GM23338 (cell line): ENCODE measurements around the gene GPR34. TPM values are rescaled to one million over a fixed set of nuclear protein-coding genes. Genes with fewer than 3 reads are reported as not detected.

ENCODE experiments used
- ATAC-seq: fragments of 200-7000 bp; cut with Tn5 transposase; 3 replicates; pipeline ENCODE4 v1.9.1; 2020
- DNase-seq: peaks from one replicate; pipeline ENCODE4 v3.0.0-alpha.2; 2015; ENCODE audit warnings: low spot score
- H2AFZ ChIP-seq: fragments of 200-600 bp; sonication (generic); 2 replicates; pipeline ENCODE4 v1.8.0; 2016; ENCODE audit warnings: antibody characterized with exemption, mild to moderate bottlenecking, moderate library complexity
- H3F3A ChIP-seq: fragments of 200-600 bp; sonication (generic); replicated peaks from 2 replicates; pipeline ENCODE4 v1.8.0; 2017; ENCODE audit warnings: antibody characterized with exemption, mixed run types, low read depth
- H3K27ac ChIP-seq: fragments of 200-600 bp; sonication (generic); 2 replicates; pipeline ENCODE4 v1.6.1; 2016; ENCODE audit warnings: low read depth
- H3K27me3 ChIP-seq: fragments of 200-600 bp; sonication (generic); 2 replicates; pipeline ENCODE4 v1.8.0; 2016; ENCODE audit warnings: mild to moderate bottlenecking, mixed run types, moderate library complexity; ENCODE audit not compliant: insufficient read depth
- H3K36me3 ChIP-seq: fragments of 200-600 bp; sonication (generic); 2 replicates; pipeline ENCODE4 v1.8.0; 2016; ENCODE audit warnings: mild to moderate bottlenecking; ENCODE audit not compliant: insufficient read depth
- H3K4me1 ChIP-seq: fragments of 200-600 bp; sonication (generic); 2 replicates; pipeline ENCODE4 v1.8.0; 2016; ENCODE audit warnings: mild to moderate bottlenecking, moderate library complexity; ENCODE audit not compliant: insufficient read depth
- H3K4me2 ChIP-seq: fragments of 200-600 bp; sonication (generic); 2 replicates; pipeline ENCODE4 v1.7.1; 2017; ENCODE audit warnings: mixed run types
- H3K4me3 ChIP-seq: fragments of 200-600 bp; sonication (generic); 2 replicates; pipeline ENCODE4 v1.6.1; 2016; ENCODE audit warnings: mixed run types
- H3K79me2 ChIP-seq: fragments of 200-600 bp; sonication (generic); replicated peaks from 2 replicates; pipeline ENCODE4 v1.8.0; 2017; ENCODE audit warnings: mild to moderate bottlenecking; ENCODE audit not compliant: insufficient read depth
- H3K9me2 ChIP-seq: fragments of 200-600 bp; sonication (generic); 2 replicates; pipeline ENCODE4 v1.8.0; 2017; ENCODE audit not compliant: insufficient read depth
- H4K20me1 ChIP-seq: fragments of 200-600 bp; sonication (generic); replicated peaks from 2 replicates; pipeline ENCODE4 v1.8.0; 2017; ENCODE audit warnings: mild to moderate bottlenecking; ENCODE audit not compliant: insufficient read depth
- H3K27ac Mint-ChIP-seq: 2 replicates; pipeline ENCODE4 v1.8.0; 2020; ENCODE audit warnings: inconsistent platforms, mild to moderate bottlenecking, moderate library complexity, mixed read lengths
- H3K27me3 Mint-ChIP-seq: 3 replicates; pipeline ENCODE4 v1.8.0; 2022; ENCODE audit warnings: low read depth, mild to moderate bottlenecking, moderate library complexity, mixed read lengths, inconsistent platforms; ENCODE audit not compliant: insufficient read depth, poor library complexity
- H3K36me3 Mint-ChIP-seq: 3 replicates; pipeline ENCODE4 v1.8.0; 2021; ENCODE audit warnings: low read depth, mild to moderate bottlenecking, inconsistent platforms, moderate library complexity, mixed read lengths
- H3K4me1 Mint-ChIP-seq: 3 replicates; pipeline ENCODE4 v1.8.0; 2020; ENCODE audit warnings: mild to moderate bottlenecking, inconsistent platforms, mixed read lengths
- H3K4me3 Mint-ChIP-seq: 3 replicates; pipeline ENCODE4 v1.8.0; 2021; ENCODE audit warnings: moderate library complexity, mild to moderate bottlenecking, inconsistent platforms, mixed read lengths
- H3K9me3 Mint-ChIP-seq: 3 replicates; pipeline ENCODE4 v1.8.0; 2020; ENCODE audit warnings: moderate library complexity, mild to moderate bottlenecking, inconsistent platforms, mixed read lengths
- CREB1 ChIP-seq: fragments of 250-450 bp; sonication (Bioruptor Pico); IDR thresholded peaks from 2 replicates; pipeline ENCODE4 v1.5.0; 2020; ENCODE audit warnings: low read depth, mild to moderate bottlenecking, moderate library complexity
- CTCF ChIP-seq, 2 experiments: fragments of 200-600 bp in 1 of 2; sonication (generic) in 1 of 2; conservative IDR thresholded peaks; 2 replicates each; pipeline versions ENCODE4 v1.5.1 to v1.6.1; 2016 to 2017; ENCODE audit warnings: antibody characterized with exemption in 2 of 2, low read depth in 2 of 2, mild to moderate bottlenecking in 2 of 2, moderate library complexity in 1 of 2
- EZH2 ChIP-seq: fragments of 200-600 bp; sonication (generic); IDR thresholded peaks from one replicate; pipeline ENCODE4 v1.8.0; 2017; ENCODE audit warnings: antibody characterized with exemption, mild to moderate bottlenecking, low read depth; ENCODE audit not compliant: unreplicated experiment
- EZH2phosphoT487 ChIP-seq: fragments of 200-600 bp; sonication (generic); IDR thresholded peaks from one replicate; pipeline ENCODE4 v1.8.1; 2018; ENCODE audit warnings: antibody characterized with exemption; ENCODE audit not compliant: unreplicated experiment
- JUNB ChIP-seq: IDR thresholded peaks from one replicate; pipeline ENCODE4 v1.6.1; 2016; ENCODE audit warnings: antibody characterized with exemption; ENCODE audit not compliant: unreplicated experiment
- NANOG ChIP-seq: IDR thresholded peaks from 2 replicates; pipeline ENCODE4 v1.6.1; 2016; ENCODE audit warnings: antibody characterized with exemption, borderline replicate concordance
- STAT1 ChIP-seq: IDR thresholded peaks from one replicate; pipeline ENCODE4 v1.6.1; 2016; ENCODE audit warnings: antibody characterized with exemption; ENCODE audit not compliant: unreplicated experiment
- ZNF114 ChIP-seq: fragments of 250-450 bp; sonication (Bioruptor Pico); IDR thresholded peaks from 2 replicates; pipeline ENCODE4 v1.5.0; 2020; ENCODE audit warnings: mild to moderate bottlenecking, moderate library complexity
- ZNF331 ChIP-seq: fragments of 250-450 bp; sonication (Bioruptor Pico); IDR thresholded peaks from 2 replicates; pipeline ENCODE4 v1.5.0; 2020; ENCODE audit warnings: low read depth, mild to moderate bottlenecking, moderate library complexity
- polyA plus RNA-seq: library from polyadenylated mRNA; unstranded; fragments of >200 nt; fragmentation: Nextera tagmentation; extraction: Ambion mirVana; gene quantifications from 2 replicates; pipeline ENCODE4 v1.2.1, GENCODE V29; 2016
- total RNA-seq: library from RNA; depleted of rRNA; stranded (reverse); fragments of >200 nt; shearing (Covaris generic); gene quantifications from 2 replicates; pipeline ENCODE4 v1.2.3, GENCODE V29; 2014
- TF ChIP-seq, protein P1 (sequence below): IDR thresholded peaks from one replicate; pipeline ENCODE4 v1.6.1; 2018; ENCODE audit warnings: antibody characterized with exemption; ENCODE audit not compliant: unreplicated experiment

GPR34 gene
- total and polyA plus RNA-seq, 2 experiments from 2014 or later: 0.55 TPM; not detected in 1

DNA sequence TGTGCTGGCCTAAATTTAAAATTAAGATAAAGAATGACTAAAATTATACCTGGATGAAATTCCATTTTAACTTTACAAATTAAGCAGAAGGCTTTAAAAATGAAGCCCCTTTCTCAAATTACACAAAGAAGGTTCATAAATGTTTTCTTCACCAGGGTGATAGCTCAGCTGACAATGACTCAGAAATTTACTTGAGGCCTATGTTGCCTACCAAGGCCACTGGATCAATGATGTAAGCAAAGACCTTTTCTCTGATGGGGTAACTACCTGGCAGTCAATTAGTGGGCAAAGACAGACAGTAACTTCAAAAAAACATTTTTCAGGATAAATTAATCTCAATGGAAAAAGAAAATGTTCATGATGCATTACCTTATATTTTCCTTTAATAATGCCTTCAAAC lies 23.9 kb upstream of the GPR34 start (continued):
- TF ChIP-seq STAT1 (no peak), CTCF (conservative IDR thresholded peaks at IDR 0.05; ENCODE audit: low read depth in 2 of 2) (no peak), NANOG (no peak), JUNB (no peak), CREB1 (CRISPR knock-in tag) (no peak), ZNF114 (CRISPR knock-in tag) (no peak)
- TF ChIP-seq, protein P1, sequence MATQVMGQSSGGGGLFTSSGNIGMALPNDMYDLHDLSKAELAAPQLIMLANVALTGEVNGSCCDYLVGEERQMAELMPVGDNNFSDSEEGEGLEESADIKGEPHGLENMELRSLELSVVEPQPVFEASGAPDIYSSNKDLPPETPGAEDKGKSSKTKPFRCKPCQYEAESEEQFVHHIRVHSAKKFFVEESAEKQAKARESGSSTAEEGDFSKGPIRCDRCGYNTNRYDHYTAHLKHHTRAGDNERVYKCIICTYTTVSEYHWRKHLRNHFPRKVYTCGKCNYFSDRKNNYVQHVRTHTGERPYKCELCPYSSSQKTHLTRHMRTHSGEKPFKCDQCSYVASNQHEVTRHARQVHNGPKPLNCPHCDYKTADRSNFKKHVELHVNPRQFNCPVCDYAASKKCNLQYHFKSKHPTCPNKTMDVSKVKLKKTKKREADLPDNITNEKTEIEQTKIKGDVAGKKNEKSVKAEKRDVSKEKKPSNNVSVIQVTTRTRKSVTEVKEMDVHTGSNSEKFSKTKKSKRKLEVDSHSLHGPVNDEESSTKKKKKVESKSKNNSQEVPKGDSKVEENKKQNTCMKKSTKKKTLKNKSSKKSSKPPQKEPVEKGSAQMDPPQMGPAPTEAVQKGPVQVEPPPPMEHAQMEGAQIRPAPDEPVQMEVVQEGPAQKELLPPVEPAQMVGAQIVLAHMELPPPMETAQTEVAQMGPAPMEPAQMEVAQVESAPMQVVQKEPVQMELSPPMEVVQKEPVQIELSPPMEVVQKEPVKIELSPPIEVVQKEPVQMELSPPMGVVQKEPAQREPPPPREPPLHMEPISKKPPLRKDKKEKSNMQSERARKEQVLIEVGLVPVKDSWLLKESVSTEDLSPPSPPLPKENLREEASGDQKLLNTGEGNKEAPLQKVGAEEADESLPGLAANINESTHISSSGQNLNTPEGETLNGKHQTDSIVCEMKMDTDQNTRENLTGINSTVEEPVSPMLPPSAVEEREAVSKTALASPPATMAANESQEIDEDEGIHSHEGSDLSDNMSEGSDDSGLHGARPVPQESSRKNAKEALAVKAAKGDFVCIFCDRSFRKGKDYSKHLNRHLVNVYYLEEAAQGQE: no peak

- Histone ChIP-seq H3K4me3 (no peak overlapping the region), H3K4me1 (no peaks in the 10 kb centered on the region), H3K27ac (no peak overlapping the region), H3K9me2 (no peaks in the 10 kb centered on the region), H3K4me2 (no peak overlapping the region), H2AFZ (no peak overlapping the region), H3K36me3 (no peaks in the 10 kb centered on the region), H3F3A (no peaks in the 10 kb centered on the region), H4K20me1 (no peaks in the 10 kb centered on the region), H3K27me3 (no peaks in the 10 kb centered on the region), H3K79me2 (no peaks in the 10 kb centered on the region)
- ATAC-seq (no peak), DNase-seq (no peak)
- Mint-ChIP-seq H3K27ac (no peak overlapping the region; the same call in 1 of the 2 replicates), H3K4me1 (peaks cover 10% of the 10 kb centered on the region; the same call in 2 of the 3 replicates), H3K27me3 (no peaks in the 10 kb centered on the region), H3K36me3 (no peaks in the 10 kb centered on the region), H3K4me3 (no peak overlapping the region), H3K9me3 (no peaks in the 10 kb centered on the region; the same call in 2 of the 3 replicates)
- no peak for TF ChIP-seq ZNF331 (CRISPR knock-in tag)
- TF ChIP-seq, protein P1: no peak
- TF ChIP-seq ZNF114 (CRISPR knock-in tag): no peak
- TF ChIP-seq EZH2phosphoT487: no peak
- no peak for TF ChIP-seq EZH2
Measured at GRCh38 chrX:41665686-41666085, 23.1 kb upstream of the GPR34 start.
